Retinal pigment epithelial cell (primary cell): Measurements from ENCODE around the gene CDK12.

Source experiments
- DNase-seq: peaks from one replicate; pipeline ENCODE4 v3.0.0-alpha.2; 2010; ENCODE audit warnings: low read depth
- H3K4me3 ChIP-seq: 2 replicates; pipeline ENCODE4 v1.5.1; 2011; ENCODE audit warnings: mild to moderate bottlenecking, low read length, control low read depth, moderate library complexity
- CTCF ChIP-seq: conservative IDR thresholded peaks from 2 replicates; pipeline ENCODE4 v1.5.1; 2011; ENCODE audit warnings: low read depth, low read length, control low read depth, inconsistent platforms

CDK12 gene

GRCh38 chr17:39563476-39563875 is 102.2 kb downstream of the CDK12 start:
- no peak for DNase-seq
- peak overlapping the region; percentile 19 for H3K4me3 ChIP-seq
- no peak for TF ChIP-seq CTCF

- H3K4me3 ChIP-seq = no peak overlapping the region
- no peak for DNase-seq
- TF ChIP-seq CTCF = no peak
Measured at GRCh38 chr17:39564211-39564848, 103.0 kb downstream of the CDK12 start.

GRCh38 chr17:39566094-39566850 is 105.0 kb downstream of the CDK12 start:
- DNase-seq = no peak
- TF ChIP-seq CTCF = no peak
- no peak overlapping the region for H3K4me3 ChIP-seq

GRCh38 chr17:39568702-39569101 is 107.4 kb downstream of the CDK12 start:
- no peak for TF ChIP-seq CTCF
- no peak overlapping the region for H3K4me3 ChIP-seq
- no peak for DNase-seq

GRCh38 chr17:39569126-39569525 is 107.8 kb downstream of the CDK12 start:
- TF ChIP-seq CTCF = no peak
- no peak for DNase-seq
- no peak overlapping the region for H3K4me3 ChIP-seq

GRCh38 chr17:39572121-39572520 is 110.8 kb downstream of the CDK12 start:
- TF ChIP-seq CTCF = no peak
- DNase-seq = no peak
- H3K4me3 ChIP-seq = no peak overlapping the region
